Measurements from ENCODE around the gene CEP19.
"Not testable (repeated sequence)": the region's sequence is repeated elsewhere in the genome, so short reads cannot be mapped to it uniquely, and the experiment has no call there.

The CEP19 gene

GRCh38 chr3:196711838-196712513, at the start of gene CEP19, which contains the start of gene PIGX:
Gene CEP19, minus strand, starts transcription at chr3:196712250. Its CDS starts 3,593 bp downstream, at chr3:196708657.
Gene PIGX, plus strand, starts transcription at chr3:196712377.
- DNase-seq: peak; percentile 83

GRCh38 chr3:196757876-196758739, 46.1 kb upstream of the CEP19 start:
- no peak for DNase-seq

- DNase-seq: no peak
Observed at GRCh38 chr3:196756732-196757131, 44.7 kb upstream of the CEP19 start.

- DNase-seq: no peak
Observed at GRCh38 chr3:196754091-196754981, 42.3 kb upstream of the CEP19 start.

- no peak for DNase-seq
Observed at GRCh38 chr3:196753201-196753600, 41.2 kb upstream of the CEP19 start.

- no peak for DNase-seq
Observed at GRCh38 chr3:196749125-196749524, 37.1 kb upstream of the CEP19 start.

- DNase-seq: not testable (repeated sequence)
Observed at GRCh38 chr3:196743569-196743968, 31.5 kb upstream of the CEP19 start.

- DNase-seq: no peak
Observed at GRCh38 chr3:196741249-196741889, 29.3 kb upstream of the CEP19 start.

- peak; percentile 28 for DNase-seq
Observed at GRCh38 chr3:196740481-196741248, 28.6 kb upstream of the CEP19 start.

- DNase-seq: peak; percentile 89
Observed at GRCh38 chr3:196739671-196740480, 27.8 kb upstream of the CEP19 start, which contains the start of gene PAK2. Gene PAK2, plus strand, starts transcription at chr3:196739857. Its CDS starts 42,790 bp downstream, at chr3:196782647.

- DNase-seq: no peak
Observed at GRCh38 chr3:196737655-196738054, 25.6 kb upstream of the CEP19 start.

GRCh38 chr3:196736670-196737374, 24.8 kb upstream of the CEP19 start:
- no peak for DNase-seq

- no peak for DNase-seq
Observed at GRCh38 chr3:196735751-196736150, 23.7 kb upstream of the CEP19 start.

- DNase-seq: no peak
Observed at GRCh38 chr3:196726788-196727675, 15.0 kb upstream of the CEP19 start.

GRCh38 chr3:196721097-196721496, 9.0 kb upstream of the CEP19 start:
- DNase-seq: no peak

GRCh38 chr3:196717162-196717561, 5.1 kb upstream of the CEP19 start:
- not testable (repeated sequence) for DNase-seq

- peak; percentile 64 for DNase-seq
Observed at GRCh38 chr3:196712514-196713413, 714 bp upstream of the CEP19 start.

- no peak for DNase-seq
Observed at GRCh38 chr3:196708467-196708866, 3.6 kb downstream of the CEP19 start.
